PC-9 (cell line): ENCODE results near the gene SMOC2. TPM values are rescaled to one million over a fixed set of nuclear protein-coding genes. Genes with fewer than 3 reads are reported as not detected.

Source experiments
- BruUV-seq: library from RNA; stranded (reverse); fragments of 400-500 nt; replicated peaks from 2 replicates; lab custom pipeline; 2021; lab: Mats Ljungman, UMichigan
- CTCF ChIA-PET: fragments of 300-600 bp; sonication (Branson Sonifier 250); formaldehyde crosslinking; loops from one replicate; lab custom pipeline; 2022; ENCODE audit warnings: antibody characterized with exemption; lab: Charles Lee
- POLR2A ChIA-PET: fragments of 300-600 bp; sonication (Branson Sonifier 250); formaldehyde crosslinking; loops from one replicate; lab custom pipeline; 2022; ENCODE audit warnings: antibody characterized with exemption; ENCODE audit not compliant: unreplicated experiment; lab: Charles Lee
- DNase-seq, 2 experiments: peaks; one replicate each; pipeline versions ENCODE4 v3.0.0 to v3.0.0-alpha.2; 2015 to 2022; ENCODE audit warnings: mixed read lengths in 1 of 2
- H2AFZ ChIP-seq: fragments of 200-600 bp; sonication (generic); 2 replicates; pipeline ENCODE4 v1.8.1; 2017; ENCODE audit warnings: antibody characterized with exemption
- H3F3A ChIP-seq: fragments of 200-600 bp; sonication (generic); 2 replicates; pipeline ENCODE4 v1.8.1; 2017; ENCODE audit warnings: antibody characterized with exemption, mild to moderate bottlenecking, low read depth; ENCODE audit not compliant: insufficient read depth
- H3K27ac ChIP-seq: fragments of 200-600 bp; sonication (generic); 2 replicates; pipeline ENCODE4 v1.6.1; 2016; ENCODE audit warnings: mixed run types
- H3K27me3 ChIP-seq: fragments of 200-600 bp; sonication (generic); 2 replicates; pipeline ENCODE4 v1.6.1; 2016; ENCODE audit warnings: low read depth, mixed run types; ENCODE audit not compliant: insufficient read depth
- H3K36me3 ChIP-seq: fragments of 200-600 bp; sonication (generic); 2 replicates; pipeline ENCODE4 v1.6.1; 2016; ENCODE audit warnings: low read depth, mixed run types
- H3K4me1 ChIP-seq: fragments of 200-600 bp; sonication (generic); replicated peaks from 2 replicates; pipeline ENCODE4 v1.6.1; 2016; ENCODE audit warnings: mixed run types; ENCODE audit not compliant: insufficient read depth
- H3K4me2 ChIP-seq: fragments of 200-600 bp; sonication (generic); 2 replicates; pipeline ENCODE4 v1.6.1; 2017; ENCODE audit warnings: mixed run types
- H3K4me3 ChIP-seq: fragments of 200-600 bp; sonication (generic); 2 replicates; pipeline ENCODE4 v1.6.1; 2016; ENCODE audit warnings: mixed run types
- H3K79me2 ChIP-seq: fragments of 200-600 bp; sonication (generic); 2 replicates; pipeline ENCODE4 v1.6.1; 2017; ENCODE audit warnings: low read depth, mixed run types
- H3K9me2 ChIP-seq: fragments of 200-600 bp; sonication (generic); 2 replicates; pipeline ENCODE4 v1.8.1; 2017; ENCODE audit warnings: mild to moderate bottlenecking; ENCODE audit not compliant: insufficient read depth
- H3K9me3 ChIP-seq: fragments of 200-600 bp; sonication (generic); 2 replicates; pipeline ENCODE4 v1.8.1; 2016; ENCODE audit warnings: low read depth; ENCODE audit not compliant: insufficient read depth
- H4K20me1 ChIP-seq: fragments of 200-600 bp; sonication (generic); 2 replicates; pipeline ENCODE4 v1.8.1; 2017; ENCODE audit not compliant: insufficient read depth
- CTCF ChIP-seq: fragments of 200-600 bp; sonication (generic); conservative IDR thresholded peaks from 2 replicates; pipeline ENCODE4 v1.6.1; 2017; ENCODE audit warnings: mixed run types, antibody characterized with exemption, mild to moderate bottlenecking, moderate library complexity
- EZH2 ChIP-seq: fragments of 200-600 bp; sonication (generic); IDR thresholded peaks from 2 replicates; pipeline ENCODE4 v1.8.0; 2017; ENCODE audit warnings: antibody characterized with exemption, low read depth
- intact Hi-C: fragments of 100-400 bp; cut with micrococcal nuclease; formaldehyde crosslinking; loops from one replicate; pipeline ENCODE4 v1.10.0; 2022; ENCODE audit not compliant: unreplicated experiment
- total RNA-seq: library from RNA; stranded (reverse); gene quantifications from 2 replicates; pipeline ENCODE4 v1.2.3, GENCODE V29; 2021

SMOC2 gene
- total RNA-seq, 1 experiment from 2014 or later: not detected

GRCh38 chr6:168574699-168575195 lies 133.8 kb downstream of the SMOC2 start:
- Histone ChIP-seq H3K4me2 (no peak overlapping the region), H3K9me3 (no peaks in the 10 kb centered on the region), H3K4me3 (no peak overlapping the region), H3K4me1 (no peaks in the 10 kb centered on the region), H3F3A (no peaks in the 10 kb centered on the region), H3K27ac (no peak overlapping the region), H3K79me2 (no peaks in the 10 kb centered on the region), H3K36me3 (no peaks in the 10 kb centered on the region), H3K9me2 (no peaks in the 10 kb centered on the region), H3K27me3 (peaks cover 84% of the 10 kb centered on the region), H2AFZ (no peak overlapping the region), H4K20me1 (no peaks in the 10 kb centered on the region)
- DNase-seq: no peak
- CTCF ChIA-PET: no interaction called here
- intact Hi-C loops: no loop called here
- TF ChIP-seq EZH2 (no peak), CTCF (no peak)
- POLR2A ChIA-PET: no interaction called here
- BruUV-seq: no TSS peak

- H3K79me2 ChIP-seq: no peaks in the 10 kb centered on the region
- no peak for TF ChIP-seq EZH2
- no peak for TF ChIP-seq CTCF
- ChIA-PET CTCF (no interaction called here), POLR2A (no interaction called here)
- no peaks in the 10 kb centered on the region for H3K4me1 ChIP-seq
- H4K20me1 ChIP-seq: no peaks in the 10 kb centered on the region
- H3K4me2 ChIP-seq: no peak overlapping the region
- H3K27ac ChIP-seq: no peak overlapping the region
- intact Hi-C loops: no loop called here
- H3K36me3 ChIP-seq: no peaks in the 10 kb centered on the region
- no peaks in the 10 kb centered on the region for H3K9me3 ChIP-seq
- H3K27me3 ChIP-seq: peaks cover 84% of the 10 kb centered on the region
- DNase-seq: no peak
- no peaks in the 10 kb centered on the region for H3F3A ChIP-seq
- H3K9me2 ChIP-seq: no peaks in the 10 kb centered on the region
- no TSS peak for BruUV-seq
- no peak overlapping the region for H3K4me3 ChIP-seq
- no peak overlapping the region for H2AFZ ChIP-seq
Measured at GRCh38 chr6:168575346-168576098, 134.5 kb downstream of the SMOC2 start.

- no peaks in the 10 kb centered on the region for H3K36me3 ChIP-seq
- H3K9me3 ChIP-seq: no peaks in the 10 kb centered on the region
- intact Hi-C loops: no loop called here
- peaks cover 83% of the 10 kb centered on the region for H3K27me3 ChIP-seq
- no TSS peak for BruUV-seq
- H3K4me3 ChIP-seq: no peak overlapping the region
- no peaks in the 10 kb centered on the region for H3K4me1 ChIP-seq
- H3K9me2 ChIP-seq: no peaks in the 10 kb centered on the region
- ChIA-PET POLR2A (no interaction called here), CTCF (no interaction called here)
- H3K27ac ChIP-seq: no peak overlapping the region
- no peak overlapping the region for H3K4me2 ChIP-seq
- no peaks in the 10 kb centered on the region for H3K79me2 ChIP-seq
- no peaks in the 10 kb centered on the region for H3F3A ChIP-seq
- DNase-seq: no peak
- no peaks in the 10 kb centered on the region for H4K20me1 ChIP-seq
- no peak overlapping the region for H2AFZ ChIP-seq
- TF ChIP-seq EZH2 (no peak), CTCF (no peak)
Measured at GRCh38 chr6:168576388-168576787, 135.4 kb downstream of the SMOC2 start.
